HG02642 (cell line): Measurements from ENCODE around the gene DCTN3.

ENCODE experiments used
- ATAC-seq: cut with Tn5 transposase; IDR thresholded peaks from one replicate; pipeline ENCODE4 v1.9.1; 2021; ENCODE audit warnings: mild to moderate bottlenecking; ENCODE audit not compliant: unreplicated experiment, poor library complexity

DCTN3 gene

DNA sequence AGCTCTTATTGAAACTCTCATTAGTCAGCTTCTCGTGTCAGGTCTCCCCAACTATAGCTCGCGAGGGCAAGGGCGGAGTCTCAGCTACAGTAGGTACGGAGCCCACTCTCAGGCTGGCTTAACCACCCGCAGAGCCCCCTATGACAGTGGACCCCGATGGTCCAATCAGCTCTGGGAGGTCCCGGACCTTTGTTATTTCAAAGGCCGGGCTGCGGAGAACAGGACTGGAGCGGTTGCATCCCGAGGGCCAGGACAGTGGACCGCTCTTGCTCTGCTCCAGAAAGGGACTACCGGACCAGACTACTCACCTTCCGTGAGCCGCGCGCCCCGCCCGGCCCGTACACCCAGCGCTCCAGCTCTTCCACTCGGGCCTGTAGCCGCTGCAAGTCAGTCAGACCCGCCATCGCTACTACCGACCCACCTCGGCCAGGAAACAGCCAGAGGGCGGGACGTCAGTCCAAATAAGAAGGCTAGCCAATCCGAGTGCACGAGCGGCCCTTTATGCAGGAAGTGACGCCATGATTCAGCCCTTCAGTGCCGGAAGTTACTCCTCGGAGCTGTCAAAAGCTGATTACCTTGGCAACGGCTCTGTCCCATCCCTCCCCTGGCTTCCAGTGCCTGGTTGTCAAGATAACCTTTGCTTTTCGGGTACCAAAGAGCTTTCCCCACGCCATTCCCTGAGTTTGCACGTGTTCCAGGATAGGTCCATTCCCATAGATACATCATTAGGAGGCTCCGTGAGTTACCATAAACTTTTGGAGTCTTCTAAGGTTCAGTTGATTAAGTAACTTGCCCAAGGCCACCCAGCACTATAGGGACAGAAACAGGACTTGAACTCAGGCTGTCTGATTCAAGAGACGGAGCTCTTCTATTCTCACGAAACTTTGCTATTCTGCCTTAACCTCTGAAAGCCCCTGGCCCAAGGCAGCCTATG lies at the start of gene DCTN3:
Gene DCTN3 (minus strand): TSS at position 435 of the 934 bp plus-strand sequence. CDS start 31 bp downstream, at position 404.
- ATAC-seq: peak; percentile 98

DNA sequence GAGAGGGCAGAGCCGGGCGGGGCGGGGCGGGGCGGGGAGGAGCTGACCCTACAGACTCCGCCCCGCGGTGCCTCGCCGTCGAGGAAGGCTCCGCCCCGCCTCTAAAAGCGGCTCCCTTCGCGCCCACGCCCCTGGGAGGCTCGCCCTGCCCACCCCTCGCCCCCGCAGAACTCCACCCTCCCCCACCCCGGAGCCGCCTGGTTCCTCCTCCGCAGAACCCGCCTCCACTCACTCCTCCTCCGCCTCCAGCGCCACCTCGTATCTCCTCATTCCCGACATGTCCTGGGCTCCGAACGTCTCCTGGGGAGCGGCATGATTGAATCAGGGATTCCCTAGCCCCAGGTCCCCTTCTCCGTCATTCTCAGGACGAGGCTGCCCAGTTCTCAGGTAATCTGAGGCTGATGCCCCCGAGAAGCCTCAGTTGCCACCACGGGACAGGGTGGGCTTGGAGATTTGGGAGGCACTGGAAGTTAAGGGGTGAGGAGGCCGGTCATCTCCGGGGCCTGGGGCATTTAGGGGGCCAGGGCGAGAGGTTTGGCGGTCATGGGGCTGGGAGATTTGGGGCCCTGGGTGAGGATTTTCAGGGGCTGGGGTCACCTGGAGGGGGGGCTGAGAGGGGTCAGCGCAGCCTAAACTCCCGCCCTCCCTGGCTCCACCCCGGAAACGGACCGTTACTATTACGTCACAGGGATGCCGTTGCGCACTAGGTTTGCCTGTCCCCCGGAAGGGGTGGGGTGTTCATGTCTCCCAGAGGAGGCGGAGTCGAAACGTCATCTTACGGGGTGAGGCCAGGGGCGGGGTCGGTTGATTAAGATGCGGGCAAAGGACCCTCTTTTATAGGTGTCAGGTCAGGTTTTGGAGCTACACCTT lies 45.3 kb upstream of the DCTN3 start:
- ATAC-seq: peak; percentile 69

DNA sequence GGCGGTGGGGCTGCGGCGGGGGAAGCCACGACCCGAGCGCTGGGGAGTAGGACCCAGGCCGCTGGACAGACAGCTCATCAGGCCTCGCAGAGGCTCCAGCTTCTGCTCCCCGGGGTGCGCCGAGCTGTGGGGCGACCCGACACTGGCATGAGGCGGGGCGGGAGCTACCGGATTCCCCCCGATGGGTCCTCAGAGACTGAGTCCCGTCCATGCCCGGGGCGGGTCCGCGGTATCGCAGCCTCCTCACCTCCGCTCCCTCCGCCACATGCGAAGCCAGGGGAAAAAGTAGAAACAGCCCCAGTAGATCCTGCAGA lies 44.7 kb upstream of the DCTN3 start:
- peak; percentile 24 for ATAC-seq

DNA sequence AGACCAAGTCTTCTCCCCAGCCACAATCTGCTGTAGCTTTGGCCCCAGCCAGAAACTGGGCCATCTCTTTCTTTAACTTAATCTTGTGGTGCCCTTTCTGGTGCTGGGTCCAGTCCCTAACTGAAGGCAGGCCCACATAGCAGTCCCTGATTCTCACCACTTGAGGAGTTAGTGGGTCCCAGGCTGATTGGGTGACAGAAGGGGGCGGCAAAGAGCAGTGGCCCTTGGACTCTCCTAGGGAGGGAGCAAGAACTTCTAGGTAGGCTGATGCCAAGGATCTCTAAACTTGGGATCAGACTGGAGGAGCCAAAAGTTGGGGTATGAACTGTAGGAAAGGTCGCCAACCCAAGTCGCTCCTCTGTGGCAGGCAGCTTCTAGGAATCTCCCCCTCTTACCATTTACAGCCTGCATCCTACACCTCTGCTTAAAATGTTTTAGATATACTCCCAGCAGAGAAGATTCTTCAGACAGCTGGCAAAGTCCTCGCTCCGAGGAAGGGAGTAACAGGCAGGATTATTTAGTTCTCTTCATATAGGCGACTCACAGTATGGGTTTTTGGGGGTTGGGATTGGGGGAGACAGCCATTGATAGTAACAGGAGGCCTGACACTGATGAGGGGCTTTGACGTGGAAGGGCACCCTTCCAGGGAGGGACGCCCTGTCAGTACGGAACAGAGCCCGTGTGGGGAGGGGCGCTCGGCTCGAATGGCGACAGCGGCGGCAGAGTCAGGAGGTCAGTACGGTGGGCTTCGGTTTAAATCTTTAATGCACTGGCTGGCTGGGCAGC lies 44.2 kb upstream of the DCTN3 start:
- peak; percentile 56 for ATAC-seq

DNA sequence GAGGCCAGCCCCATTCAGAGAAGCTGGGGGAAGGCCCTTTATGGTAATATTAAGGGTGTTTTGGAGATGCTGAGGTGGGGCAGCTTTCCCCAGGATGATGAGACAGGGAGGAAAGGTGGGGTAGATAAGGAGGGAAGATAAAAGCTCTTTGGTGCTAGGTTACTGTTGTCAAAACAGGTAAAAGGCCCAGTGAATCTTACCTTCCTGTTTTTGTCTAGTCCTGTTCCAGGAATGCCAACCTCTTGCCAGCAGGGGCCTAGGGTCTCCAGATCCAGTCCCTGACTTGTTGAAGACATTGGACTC lies 43.0 kb upstream of the DCTN3 start:
- no peak for ATAC-seq

DNA sequence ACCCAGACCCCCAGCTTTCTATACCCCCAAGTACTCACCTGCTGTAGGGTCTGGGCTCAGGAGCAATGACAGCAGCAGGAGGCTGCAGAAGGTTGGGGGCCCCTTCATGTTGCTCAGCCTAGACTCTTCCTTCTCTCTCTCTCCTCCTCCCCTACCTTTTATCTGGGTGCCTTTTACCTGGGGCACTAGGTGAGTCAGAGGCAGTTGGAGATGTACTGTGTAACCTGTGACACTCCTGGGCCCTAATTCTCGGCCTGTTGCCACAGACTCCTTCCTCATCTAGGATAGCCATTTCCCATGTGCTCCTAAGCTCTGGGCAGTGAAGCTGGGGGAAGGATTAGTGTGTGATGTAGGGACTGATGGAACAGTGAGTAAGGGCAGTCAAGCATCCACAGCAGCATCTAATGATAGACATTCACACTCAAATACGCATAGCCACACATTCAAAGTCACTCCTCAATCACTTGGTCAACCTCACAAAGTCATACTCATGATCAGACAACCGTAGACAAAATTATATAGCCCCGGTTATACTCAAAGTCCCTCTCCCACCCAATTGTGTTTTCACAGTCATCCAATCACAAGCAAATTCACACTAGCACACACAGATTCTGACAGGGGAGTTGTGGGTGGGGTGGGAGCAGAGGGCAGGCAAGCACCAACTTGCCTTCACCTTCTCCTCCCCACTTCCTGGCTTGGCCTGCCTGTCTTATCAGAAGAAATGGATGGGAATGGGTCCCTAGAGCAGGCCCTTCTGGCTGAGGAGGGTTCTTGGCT lies 42.4 kb upstream of the DCTN3 start, which contains the start of gene CCL27:
Gene CCL27 (minus strand): TSS at position 132 of the 777 bp plus-strand sequence. CDS start 24 bp downstream, at position 108.
- ATAC-seq: no peak

DNA sequence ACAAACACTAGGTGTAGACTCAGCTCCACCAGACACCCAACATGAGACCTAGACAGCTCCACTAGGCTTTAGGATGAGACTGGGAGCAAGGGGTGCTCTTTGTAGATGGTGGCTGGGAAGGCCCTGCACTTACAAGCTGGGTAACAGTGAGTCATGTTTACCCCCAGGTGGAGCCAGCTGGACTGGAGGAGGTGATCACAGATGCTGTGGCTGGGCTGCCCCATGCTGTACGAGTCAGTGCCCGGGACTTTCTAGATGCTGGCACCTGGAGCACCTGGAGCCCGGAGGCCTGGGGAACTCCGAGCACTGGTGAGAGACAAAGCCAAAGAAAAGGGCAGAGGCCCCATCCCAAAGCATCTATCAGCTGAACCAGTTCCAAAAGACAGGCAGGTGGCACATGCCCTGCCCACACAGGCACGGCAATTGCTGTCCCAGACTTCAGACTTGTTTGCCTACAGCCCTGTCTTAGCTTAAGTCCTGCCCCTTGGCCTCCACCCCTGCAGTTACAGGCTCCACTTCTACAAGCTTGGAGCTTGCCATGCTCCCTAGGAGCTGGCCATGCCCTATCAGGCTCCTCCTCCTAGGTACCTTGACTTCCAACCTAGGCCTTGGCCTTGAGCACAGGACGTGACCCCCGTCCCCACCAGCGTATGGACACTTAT lies 39.4 kb upstream of the DCTN3 start:
- ATAC-seq: no peak

DNA sequence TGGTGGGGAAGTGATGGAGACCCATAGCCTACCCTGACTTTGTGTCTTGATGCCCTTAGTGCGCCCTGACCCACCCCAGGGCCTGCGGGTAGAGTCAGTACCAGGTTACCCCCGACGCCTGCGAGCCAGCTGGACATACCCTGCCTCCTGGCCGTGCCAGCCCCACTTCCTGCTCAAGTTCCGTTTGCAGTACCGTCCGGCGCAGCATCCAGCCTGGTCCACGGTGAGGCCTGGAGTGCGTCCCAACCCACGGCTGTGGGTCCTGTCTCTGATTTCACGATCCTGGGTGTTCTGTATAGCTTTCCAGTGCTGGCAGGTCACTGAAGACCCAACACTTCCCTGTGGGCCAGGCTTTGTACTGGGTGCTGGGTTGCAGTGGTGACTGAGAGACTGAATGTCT lies 38.2 kb upstream of the DCTN3 start:
- no peak for ATAC-seq

DNA sequence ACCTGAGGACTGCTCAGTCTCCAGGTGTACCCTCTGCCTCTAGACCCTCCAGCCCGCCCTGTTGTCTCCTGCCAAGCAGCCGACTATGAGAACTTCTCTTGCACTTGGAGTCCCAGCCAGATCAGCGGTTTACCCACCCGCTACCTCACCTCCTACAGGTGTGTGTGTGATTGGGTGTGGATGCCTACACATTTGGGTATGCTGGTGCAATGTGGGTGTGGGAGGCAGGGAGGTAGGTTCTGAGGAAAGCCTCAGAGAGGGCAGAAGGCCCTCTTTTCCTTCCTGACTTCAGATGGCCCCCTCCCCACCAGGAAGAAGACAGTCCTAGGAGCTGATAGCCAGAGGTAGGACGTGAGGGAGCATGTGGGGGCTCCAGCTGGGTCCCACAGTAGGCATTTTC lies 36.7 kb upstream of the DCTN3 start:
- no peak for ATAC-seq

DNA sequence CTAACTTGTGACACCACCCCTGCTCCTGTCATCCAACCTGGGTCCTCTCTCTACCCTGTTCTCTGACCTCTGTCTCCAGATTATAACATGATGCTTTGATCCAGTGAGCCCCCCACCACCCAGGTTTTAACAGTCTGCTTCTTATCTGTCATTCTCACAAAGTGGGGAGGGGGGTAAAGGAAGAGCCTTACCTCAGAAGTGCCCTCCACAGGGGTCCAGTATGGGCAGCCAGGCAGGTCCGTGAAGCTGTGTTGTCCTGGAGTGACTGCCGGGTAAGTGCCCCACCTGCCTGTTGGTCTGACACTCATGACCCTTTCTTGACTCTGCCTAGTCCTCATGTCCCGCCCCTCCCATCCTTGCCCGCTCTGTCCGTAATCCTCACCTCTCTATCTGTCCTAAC lies 35.1 kb upstream of the DCTN3 start:
- no peak for ATAC-seq

DNA sequence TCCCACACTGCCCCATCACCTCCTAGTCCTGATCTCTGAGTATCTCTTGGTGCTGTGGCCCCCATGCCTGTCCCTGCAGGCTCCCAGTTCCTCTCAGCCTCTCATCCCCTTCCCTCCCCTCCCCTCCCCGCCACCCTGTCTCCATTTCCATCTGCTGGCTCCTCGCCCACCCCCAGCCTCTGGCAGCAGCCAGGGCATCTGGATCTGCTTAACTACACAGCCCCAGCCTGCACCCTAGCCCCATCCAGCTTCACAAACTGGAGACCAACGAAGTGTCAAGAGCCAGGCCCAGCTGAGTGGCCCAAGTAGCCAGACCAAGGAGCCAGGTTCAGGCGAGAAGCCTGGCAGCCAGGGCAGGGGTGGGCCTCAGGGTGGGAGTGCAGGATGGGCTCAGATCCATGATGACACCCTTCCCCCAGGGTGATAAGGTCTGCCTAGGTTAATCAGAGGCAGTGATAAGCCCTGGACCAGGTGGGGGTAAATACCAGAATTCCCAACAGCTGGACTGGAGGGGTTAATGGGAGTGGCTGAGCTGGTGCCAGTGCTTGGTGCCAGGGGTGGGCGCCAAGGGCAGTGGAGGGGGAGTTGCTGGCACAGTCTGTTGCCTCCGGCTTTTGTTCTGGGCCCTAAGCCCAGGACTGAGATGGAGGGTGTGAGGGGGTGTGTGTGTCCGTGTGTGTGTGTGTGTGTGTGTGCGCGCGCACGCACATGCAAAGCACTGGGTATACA lies 34.2 kb upstream of the DCTN3 start:
- ATAC-seq: no peak

DNA sequence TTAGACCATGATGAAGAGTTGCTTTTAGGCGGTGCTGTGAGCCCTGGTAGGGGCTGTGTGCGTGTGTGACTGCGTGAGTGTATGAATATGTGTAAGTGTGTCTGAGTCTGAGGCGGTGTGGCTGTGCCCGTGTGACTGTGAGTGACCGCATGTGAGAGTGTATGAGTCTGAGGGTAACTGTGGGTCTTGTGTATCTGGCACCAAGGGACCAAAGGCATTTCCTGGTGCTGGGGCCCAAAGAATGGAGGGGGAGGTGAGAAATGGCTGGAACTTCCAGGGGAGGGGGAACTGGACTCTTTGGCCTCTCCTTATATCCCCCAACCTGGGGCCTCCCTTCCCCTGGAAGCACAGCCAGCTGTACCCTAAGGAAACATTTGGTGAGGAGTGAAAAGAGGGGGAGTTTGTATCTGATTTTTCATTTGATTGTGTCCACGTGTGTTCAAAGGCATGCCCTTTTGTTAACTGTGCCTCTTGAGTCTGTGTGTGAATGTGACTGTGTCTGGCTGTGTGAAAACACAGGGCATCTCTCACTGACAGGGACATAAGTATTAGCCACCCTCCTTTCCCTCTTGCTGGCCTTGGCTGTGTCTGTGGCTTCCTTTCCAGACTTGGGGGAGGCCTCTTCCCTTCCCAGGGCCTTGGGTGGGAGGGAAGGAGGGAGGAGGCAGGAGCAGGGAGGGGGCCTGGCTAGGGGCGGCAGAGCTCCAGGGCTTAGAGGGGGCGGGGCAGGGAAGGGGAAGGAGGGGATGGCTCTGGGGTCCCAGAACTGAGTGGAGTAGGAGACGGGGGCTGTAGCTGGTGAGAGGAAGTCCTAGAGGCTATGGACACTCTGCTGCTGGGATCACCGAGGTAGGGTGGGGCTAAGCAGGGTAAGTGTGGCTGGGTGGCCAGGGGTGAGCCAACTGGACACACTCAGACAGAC lies 33.1 kb upstream of the DCTN3 start:
- ATAC-seq: no peak

DNA sequence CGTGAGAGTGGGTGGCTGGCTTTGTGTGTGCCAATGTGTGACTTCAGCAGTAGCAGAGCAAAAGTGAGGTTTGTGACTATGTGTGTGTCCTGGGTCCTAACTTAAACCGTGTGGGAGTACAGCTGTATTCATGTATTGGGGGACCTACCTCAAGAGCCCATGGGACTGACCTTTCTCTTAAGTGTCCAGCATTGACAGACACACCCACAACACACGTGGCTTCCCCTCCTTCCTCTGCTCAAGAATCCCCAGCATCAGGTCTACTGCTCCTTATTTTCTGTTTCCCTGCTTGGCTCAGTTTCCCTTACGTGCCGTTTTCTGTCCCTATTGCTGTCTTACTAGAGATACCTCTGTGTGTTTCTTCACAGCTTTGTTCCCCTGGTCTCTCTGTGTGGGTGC lies 32.3 kb upstream of the DCTN3 start:
- ATAC-seq: no peak

DNA sequence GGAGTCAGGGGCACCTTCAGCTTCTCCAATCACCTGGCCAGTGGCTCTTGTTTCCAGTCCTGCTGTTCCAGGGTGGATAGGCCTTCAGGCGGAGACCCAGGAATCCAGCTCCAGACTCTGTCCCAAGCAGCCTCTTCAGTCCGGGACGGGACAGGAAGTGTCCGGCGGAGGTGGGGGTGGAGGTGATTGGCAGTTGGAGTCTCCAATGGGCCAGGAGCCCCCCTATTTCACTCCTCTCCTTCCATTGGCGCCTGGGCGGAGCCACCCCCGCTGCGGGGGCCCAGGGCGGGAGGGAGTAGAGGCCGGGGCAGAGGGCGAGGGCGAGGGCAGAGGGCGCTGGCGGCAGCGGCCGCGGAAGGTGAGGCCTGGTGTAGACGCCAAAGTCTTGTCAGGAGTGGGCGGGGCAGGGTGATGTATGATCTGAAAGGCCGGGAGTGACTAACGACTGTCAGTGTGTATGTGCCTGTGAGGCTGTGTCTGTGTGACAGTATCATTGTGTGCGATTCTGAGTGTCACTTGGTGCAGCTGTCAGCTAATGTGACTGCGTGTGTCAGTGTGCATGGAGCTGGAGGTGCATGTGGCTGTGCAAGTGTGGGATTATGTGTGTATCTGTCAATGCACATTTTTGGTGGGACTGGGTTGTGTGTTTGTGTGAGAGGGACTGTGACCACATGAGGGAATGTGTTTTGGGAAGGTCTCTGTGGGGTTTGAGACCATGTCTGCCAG lies 31.7 kb upstream of the DCTN3 start, which contains the start of gene IL11RA:
Gene IL11RA (plus strand): TSS at position 310 of the 726 bp plus-strand sequence. CDS start 3,033 bp downstream, outside the sequence.
- no peak for ATAC-seq

DNA sequence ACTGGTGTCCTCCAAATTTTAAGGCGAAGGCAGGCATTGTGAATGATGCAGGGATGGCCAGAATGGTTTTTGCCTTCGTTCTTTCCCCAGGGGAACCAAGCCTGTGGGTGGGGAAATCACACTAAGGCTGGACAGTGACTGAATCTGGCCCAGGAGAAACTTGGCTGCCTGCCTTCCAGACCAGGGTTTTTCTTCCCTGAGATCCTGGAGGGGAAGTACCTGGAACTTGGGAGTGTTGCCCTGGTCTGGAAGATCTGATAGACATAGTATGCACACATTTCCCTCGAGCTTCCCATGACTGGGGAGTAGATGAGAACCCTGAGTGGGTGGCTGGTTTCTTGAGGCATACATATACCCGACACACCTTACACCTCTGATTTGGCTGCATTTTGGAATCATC lies 31.0 kb upstream of the DCTN3 start:
- ATAC-seq: no peak

DNA sequence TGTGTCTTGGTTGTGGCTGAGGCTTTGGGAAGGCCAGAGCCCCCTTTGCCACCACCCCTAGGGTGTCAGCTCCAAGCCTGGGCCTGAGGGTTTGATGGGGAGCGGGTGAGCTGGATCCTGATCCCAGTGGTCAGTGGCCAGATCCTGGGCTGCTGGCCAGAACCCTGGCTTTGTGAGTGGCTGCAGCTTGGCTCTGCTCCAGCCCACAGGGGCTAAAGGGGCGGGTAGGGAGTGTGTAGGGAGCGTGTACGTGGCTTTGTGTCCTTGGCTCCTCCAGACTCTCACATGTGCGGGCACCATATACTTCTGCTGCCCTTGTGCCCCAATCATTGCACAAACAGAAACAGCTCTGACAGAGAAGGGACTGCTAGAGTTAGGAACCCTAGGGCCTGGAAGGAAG lies 30.5 kb upstream of the DCTN3 start:
- ATAC-seq: no peak

DNA sequence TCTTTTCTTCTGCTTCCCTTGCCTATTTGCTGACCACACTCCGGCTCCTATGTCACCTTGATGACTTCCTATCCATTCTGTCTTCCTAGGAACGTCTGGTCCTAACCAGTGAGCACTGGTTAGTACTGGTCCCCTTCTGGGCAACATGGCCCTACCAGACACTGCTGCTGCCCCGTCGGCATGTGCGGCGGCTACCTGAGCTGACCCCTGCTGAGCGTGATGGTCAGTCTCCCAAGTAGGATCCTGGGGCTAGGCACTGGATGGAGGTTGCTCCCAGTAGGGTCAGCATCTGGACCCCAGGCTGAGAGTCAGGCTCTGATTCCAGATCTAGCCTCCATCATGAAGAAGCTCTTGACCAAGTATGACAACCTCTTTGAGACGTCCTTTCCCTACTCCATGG lies 28.4 kb upstream of the DCTN3 start:
- ATAC-seq: no peak
